DND-41 (cell line): ENCODE results near the gene DCLRE1B.

ENCODE experiments used
- ATAC-seq: fragments of 200-7000 bp; cut with Tn5 transposase; 3 replicates; pipeline ENCODE4 v1.9.1; 2021; ENCODE audit warnings: low read depth; ENCODE audit not compliant: insufficient read depth
- DNase-seq: peaks from one replicate; pipeline ENCODE4 v3.0.0-alpha.2; 2020
- H2AFZ ChIP-seq: 2 replicates; pipeline ENCODE4 v1.6.0; 2012; ENCODE audit warnings: low read depth, low read length
- H3K27ac ChIP-seq: 2 replicates; pipeline ENCODE4 v1.5.1; 2012; ENCODE audit warnings: low read length, inconsistent platforms
- H3K27me3 ChIP-seq: fragments of 200-600 bp; sonication (generic); 2 replicates; pipeline ENCODE4 v1.6.0; 2012; ENCODE audit warnings: low read length, mild to moderate bottlenecking, inconsistent platforms; ENCODE audit not compliant: insufficient read depth, poor library complexity
- H3K36me3 ChIP-seq: 2 replicates; pipeline ENCODE4 v1.5.1; 2012; ENCODE audit warnings: low read length, inconsistent platforms; ENCODE audit not compliant: insufficient read depth
- H3K4me1 ChIP-seq: 2 replicates; pipeline ENCODE4 v1.5.1; 2012; ENCODE audit warnings: mild to moderate bottlenecking, low read length; ENCODE audit not compliant: insufficient read depth
- H3K4me2 ChIP-seq: 2 replicates; pipeline ENCODE4 v1.6.0; 2012; ENCODE audit warnings: mild to moderate bottlenecking, moderate library complexity, low read length, inconsistent platforms; ENCODE audit not compliant: insufficient read depth
- H3K4me3 ChIP-seq, 2 experiments: fragments of 200-600 bp in 1 of 2; shearing (Covaris generic) in 1 of 2; 2 replicates each; pipeline ENCODE4 v1.5.1; 2012 to 2016; ENCODE audit warnings: inconsistent platforms in 2 of 2, low read length in 2 of 2, mild to moderate bottlenecking in 2 of 2, low read depth in 1 of 2, moderate library complexity in 1 of 2
- H3K79me2 ChIP-seq: 2 replicates; pipeline ENCODE4 v1.6.0; 2012; ENCODE audit warnings: low read length, inconsistent platforms; ENCODE audit not compliant: insufficient read depth
- H3K9ac ChIP-seq: 2 replicates; pipeline ENCODE4 v1.6.0; 2012; ENCODE audit warnings: low read depth, mild to moderate bottlenecking, inconsistent platforms, low read length, moderate library complexity
- H3K9me3 ChIP-seq: 2 replicates; pipeline ENCODE4 v1.5.1; 2012; ENCODE audit warnings: low read length, moderate library complexity, mild to moderate bottlenecking, inconsistent platforms; ENCODE audit not compliant: insufficient read depth, severe bottlenecking
- H4K20me1 ChIP-seq: 2 replicates; pipeline ENCODE4 v1.6.0; 2012; ENCODE audit warnings: low read length; ENCODE audit not compliant: insufficient read depth
- CTCF ChIP-seq: IDR thresholded peaks from 2 replicates; pipeline ENCODE4 v1.5.1; 2012; ENCODE audit warnings: borderline replicate concordance, low read length, moderate library complexity, mild to moderate bottlenecking; ENCODE audit not compliant: poor library complexity, severe bottlenecking; ENCODE audit errors: extremely low read depth
- EZH2 ChIP-seq: IDR thresholded peaks from 3 replicates; pipeline ENCODE4 v1.6.1; 2012; ENCODE audit warnings: borderline replicate concordance, low read depth, mild to moderate bottlenecking, moderate library complexity, low read length, inconsistent platforms; ENCODE audit not compliant: severe bottlenecking

The DCLRE1B gene

DNA sequence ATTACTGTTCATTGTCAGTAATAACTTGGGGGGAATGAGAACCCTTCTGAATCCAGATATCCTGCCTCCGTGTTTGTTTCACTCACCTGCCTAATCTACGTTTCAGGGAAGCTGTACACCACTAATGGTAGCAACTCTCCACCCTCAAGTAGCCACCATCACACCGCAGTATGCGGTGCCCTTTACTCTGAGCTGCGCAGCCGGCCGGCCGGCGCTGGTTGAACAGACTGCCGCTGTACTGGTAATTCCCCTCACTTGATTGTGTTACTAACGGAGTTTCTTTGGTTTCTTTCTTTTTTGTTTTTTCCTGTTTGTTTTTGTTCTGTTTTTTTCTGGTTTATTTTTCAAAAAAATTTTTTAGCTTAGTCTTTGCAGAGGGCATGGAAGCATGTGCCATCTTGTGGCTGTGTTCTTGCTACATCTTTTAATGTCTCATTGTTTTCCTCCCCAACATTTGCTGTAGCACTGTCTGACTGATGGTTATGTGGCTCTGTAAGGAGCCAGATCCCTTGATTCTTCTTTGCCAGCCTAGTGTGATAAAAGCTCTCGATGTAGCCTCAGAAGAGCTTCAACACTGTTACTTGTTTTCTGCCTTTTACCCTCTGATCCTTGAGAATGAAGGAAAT lies 58.3 kb downstream of the DCLRE1B start:
- Histone ChIP-seq H3K27me3 (no peaks in the 10 kb centered on the region), H3K4me3 (no peak overlapping the region), H2AFZ (no peak overlapping the region), H3K79me2 (peaks cover 3% of the 10 kb centered on the region; the same call in 1 of the 2 replicates), H3K9ac (no peak overlapping the region), H3K9me3 (no peaks in the 10 kb centered on the region), H3K4me2 (no peak overlapping the region), H3K36me3 (peaks cover 95% of the 10 kb centered on the region), H4K20me1 (no peaks in the 10 kb centered on the region), H3K27ac (no peak overlapping the region), H3K4me1 (no peaks in the 10 kb centered on the region)
- no peak for TF ChIP-seq EZH2
- peak; percentile 33 for TF ChIP-seq CTCF
- no peak for ATAC-seq
- no peak for DNase-seq
